ENCODE results near the gene INPPL1. TPM values are rescaled to one million over a fixed set of nuclear protein-coding genes. Genes with fewer than 3 reads are reported as not detected.

Gene INPPL1
- total and polyA plus RNA-seq, 2 experiments from 2014 or later = 156 to 182 TPM

DNA sequence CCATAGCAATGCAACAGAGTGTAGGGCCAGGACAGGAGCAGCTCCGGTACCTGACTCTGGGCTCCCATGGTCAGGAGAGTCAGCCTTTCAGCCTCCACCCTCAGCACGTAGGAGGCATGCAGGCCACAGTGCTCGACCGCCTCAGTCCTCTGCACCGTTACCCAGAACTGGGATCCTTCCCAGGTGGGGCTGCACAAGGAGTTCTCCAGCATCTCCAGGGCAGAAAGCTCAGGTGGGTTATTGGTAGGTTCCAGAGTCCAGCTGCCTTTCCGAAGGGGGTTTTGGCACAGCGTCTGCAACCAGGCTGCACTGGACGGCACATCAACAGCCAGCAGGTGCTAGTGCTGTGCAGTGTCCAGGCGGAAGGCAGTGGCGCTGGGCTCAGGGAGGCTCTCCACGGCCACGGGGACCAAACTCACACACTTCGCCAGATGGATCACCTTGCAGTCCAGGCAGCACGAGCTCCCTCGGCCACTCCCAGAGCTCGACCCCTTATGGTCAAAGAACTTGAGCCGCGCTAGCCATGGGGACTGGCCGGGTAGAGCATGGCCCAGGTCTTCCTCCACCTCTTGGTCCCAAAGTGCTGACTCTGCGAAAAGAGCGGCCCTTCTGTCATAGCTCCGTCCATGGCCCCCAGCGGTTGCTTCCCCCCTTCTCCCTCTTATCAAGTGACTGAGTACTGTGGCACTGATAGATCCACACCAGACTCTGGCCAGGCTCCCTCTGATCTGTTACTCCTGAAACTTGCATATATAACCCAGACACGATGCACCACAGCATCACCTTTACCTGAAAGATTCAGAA is 26.3 kb downstream of the INPPL1 start:
- no peak for DNase-seq (ENCODE audit: low read depth in 1 of 2, low spot score in 1 of 2)
- Histone ChIP-seq H3K4me1 (ENCODE audit: low read depth) (no peaks in the 10 kb centered on the region), H3K27me3 (peaks cover 30% of the 10 kb centered on the region), H3K4me3 (no peak overlapping the region), H3K27ac (no peak overlapping the region), H3K9me3 (ENCODE audit: low read depth) (no peaks in the 10 kb centered on the region), H3K36me3 (no peaks in the 10 kb centered on the region)
- TF ChIP-seq, protein P1, sequence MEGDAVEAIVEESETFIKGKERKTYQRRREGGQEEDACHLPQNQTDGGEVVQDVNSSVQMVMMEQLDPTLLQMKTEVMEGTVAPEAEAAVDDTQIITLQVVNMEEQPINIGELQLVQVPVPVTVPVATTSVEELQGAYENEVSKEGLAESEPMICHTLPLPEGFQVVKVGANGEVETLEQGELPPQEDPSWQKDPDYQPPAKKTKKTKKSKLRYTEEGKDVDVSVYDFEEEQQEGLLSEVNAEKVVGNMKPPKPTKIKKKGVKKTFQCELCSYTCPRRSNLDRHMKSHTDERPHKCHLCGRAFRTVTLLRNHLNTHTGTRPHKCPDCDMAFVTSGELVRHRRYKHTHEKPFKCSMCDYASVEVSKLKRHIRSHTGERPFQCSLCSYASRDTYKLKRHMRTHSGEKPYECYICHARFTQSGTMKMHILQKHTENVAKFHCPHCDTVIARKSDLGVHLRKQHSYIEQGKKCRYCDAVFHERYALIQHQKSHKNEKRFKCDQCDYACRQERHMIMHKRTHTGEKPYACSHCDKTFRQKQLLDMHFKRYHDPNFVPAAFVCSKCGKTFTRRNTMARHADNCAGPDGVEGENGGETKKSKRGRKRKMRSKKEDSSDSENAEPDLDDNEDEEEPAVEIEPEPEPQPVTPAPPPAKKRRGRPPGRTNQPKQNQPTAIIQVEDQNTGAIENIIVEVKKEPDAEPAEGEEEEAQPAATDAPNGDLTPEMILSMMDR (IDR thresholded peaks at IDR 0.05; ENCODE audit: low read depth, low read length) = no peak

DNA sequence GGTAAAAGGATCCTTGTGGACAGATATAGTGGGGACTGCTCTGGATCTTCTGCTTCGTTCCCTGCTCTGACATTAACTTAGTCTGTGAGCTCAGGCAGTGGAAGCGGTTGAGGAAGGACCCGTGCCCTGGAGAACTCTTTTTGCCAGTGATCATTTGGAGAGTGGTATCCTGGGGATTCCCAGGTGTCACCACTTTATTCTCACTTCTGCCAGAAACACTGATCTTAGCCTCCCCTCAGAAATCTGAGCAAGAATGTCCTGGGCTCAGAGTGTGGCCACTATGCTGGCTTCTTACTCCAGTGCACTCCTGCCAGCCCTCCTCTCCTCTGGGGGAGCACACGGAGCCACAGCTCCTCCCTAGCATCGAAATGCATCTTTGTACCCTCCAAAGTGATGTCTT is 27.0 kb downstream of the INPPL1 start:
- Histone ChIP-seq H3K27me3 (peaks cover 23% of the 10 kb centered on the region), H3K4me1 (ENCODE audit: low read depth) (no peaks in the 10 kb centered on the region), H3K9me3 (ENCODE audit: low read depth) (no peaks in the 10 kb centered on the region), H3K4me3 (no peak overlapping the region), H3K27ac (no peak overlapping the region), H3K36me3 (no peaks in the 10 kb centered on the region)
- no peak for DNase-seq (ENCODE audit: low read depth in 1 of 2, low spot score in 1 of 2)
- TF ChIP-seq, protein P1 (IDR thresholded peaks at IDR 0.05; ENCODE audit: low read depth, low read length) = no peak

DNA sequence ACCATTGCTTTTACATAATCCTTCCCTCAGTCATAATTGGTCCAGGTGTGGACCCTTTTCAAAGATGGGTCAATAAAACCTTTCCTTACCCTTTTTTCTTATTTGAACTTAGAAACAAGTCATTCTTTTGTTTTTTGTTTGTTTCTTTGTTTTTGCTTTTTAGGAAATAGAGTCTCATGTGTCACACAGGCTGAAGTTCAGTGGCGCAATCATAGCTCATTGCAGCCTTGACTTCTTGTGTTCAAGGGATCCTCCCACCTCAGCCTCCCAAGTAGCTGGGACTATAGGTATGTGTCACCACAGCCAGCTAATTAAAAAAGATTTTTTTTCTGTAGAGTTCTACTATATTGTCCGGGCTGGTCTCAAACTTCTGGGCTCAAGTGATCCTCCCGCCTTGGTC is 28.8 kb downstream of the INPPL1 start:
- no peak for DNase-seq (ENCODE audit: low read depth in 1 of 2, low spot score in 1 of 2)
- Histone ChIP-seq H3K4me1 (ENCODE audit: low read depth) (no peaks in the 10 kb centered on the region), H3K36me3 (no peaks in the 10 kb centered on the region), H3K27ac (no peak overlapping the region), H3K9me3 (ENCODE audit: low read depth) (no peaks in the 10 kb centered on the region), H3K27me3 (peaks cover 7% of the 10 kb centered on the region), H3K4me3 (no peak overlapping the region)
- TF ChIP-seq, protein P1 (IDR thresholded peaks at IDR 0.05; ENCODE audit: low read depth, low read length) = no peak

DNA sequence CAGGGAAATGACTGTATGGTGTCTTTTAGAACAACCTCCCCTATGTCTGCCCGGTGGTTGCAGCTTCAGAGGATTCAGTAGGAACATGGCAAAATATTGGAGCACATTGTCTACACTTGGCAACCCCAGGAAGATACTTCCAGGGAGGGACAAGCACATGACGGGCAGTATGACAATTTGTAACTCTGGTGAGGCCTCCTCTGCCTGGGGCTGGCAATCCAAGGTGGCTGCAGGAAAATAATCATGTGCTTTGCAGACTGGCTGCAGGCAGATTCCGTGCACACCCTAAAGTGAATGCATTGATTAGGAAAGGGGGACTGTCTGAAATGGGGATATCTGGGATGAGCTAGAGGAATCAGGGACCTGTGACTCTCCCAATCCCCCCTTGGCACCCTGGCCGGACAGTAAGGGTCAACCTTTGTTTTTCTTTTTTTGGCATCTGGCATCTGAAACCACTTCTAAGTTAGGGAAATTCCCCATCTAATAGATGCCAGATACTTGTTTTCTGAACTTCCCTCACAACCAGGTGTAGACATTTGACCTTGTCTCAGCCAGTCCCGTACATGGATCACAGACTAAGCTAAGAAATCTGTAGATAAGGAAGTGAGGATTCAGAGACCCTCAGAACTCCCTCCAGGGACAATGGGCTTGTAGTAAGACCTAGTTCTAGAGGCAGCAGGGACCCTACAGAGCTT is 29.9 kb downstream of the INPPL1 start:
- H3K4me3 ChIP-seq = no peak overlapping the region
- H3K36me3 ChIP-seq = no peaks in the 10 kb centered on the region
- H3K27ac ChIP-seq = no peak overlapping the region
- no peaks in the 10 kb centered on the region for H3K9me3 ChIP-seq (ENCODE audit: low read depth)
- TF ChIP-seq, protein P1 (IDR thresholded peaks at IDR 0.05; ENCODE audit: low read depth, low read length) = no peak
- H3K4me1 ChIP-seq (ENCODE audit: low read depth) = no peaks in the 10 kb centered on the region
- H3K27me3 ChIP-seq = peaks cover 5% of the 10 kb centered on the region
- no peak for DNase-seq (ENCODE audit: low read depth in 1 of 2, low spot score in 1 of 2)

DNA sequence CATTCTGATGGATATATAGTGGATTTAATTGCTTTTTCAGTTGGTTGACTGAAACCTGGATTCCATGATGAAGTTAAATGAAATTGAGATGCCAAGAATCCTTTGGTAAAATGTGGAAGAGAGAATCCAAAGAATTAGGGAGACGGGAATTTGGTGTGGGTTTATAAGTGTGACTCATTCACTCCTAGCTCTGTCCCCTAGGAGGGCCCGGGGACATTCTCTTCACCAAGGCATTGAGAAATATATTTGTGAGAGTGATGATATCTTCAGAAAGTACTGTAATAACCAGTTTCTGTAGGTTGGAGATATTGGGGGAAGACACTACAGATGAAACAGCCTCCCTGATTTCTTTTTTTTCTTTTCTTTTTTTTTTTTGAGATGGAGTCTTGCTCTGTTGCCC is 33.0 kb downstream of the INPPL1 start:
- no peaks in the 10 kb centered on the region for H3K27me3 ChIP-seq
- TF ChIP-seq, protein P1 (IDR thresholded peaks at IDR 0.05; ENCODE audit: low read depth, low read length) = no peak
- no peaks in the 10 kb centered on the region for H3K36me3 ChIP-seq

More for the DNA sequence above, 33.0 kb downstream of the INPPL1 start:
- Histone ChIP-seq H3K9me3 (ENCODE audit: low read depth) (no peaks in the 10 kb centered on the region), H3K27ac (no peak overlapping the region), H3K4me1 (ENCODE audit: low read depth) (no peaks in the 10 kb centered on the region), H3K4me3 (no peak overlapping the region)
- no peak for DNase-seq (ENCODE audit: low read depth in 1 of 2, low spot score in 1 of 2)
